HG03354 (cell line): ENCODE data around the gene CD9.

ENCODE experiments used
- ATAC-seq: cut with Tn5 transposase; IDR thresholded peaks from one replicate; pipeline ENCODE4 v1.9.1; 2021; ENCODE audit warnings: mild to moderate bottlenecking; ENCODE audit not compliant: unreplicated experiment, poor library complexity, severe bottlenecking

CD9 gene

DNA sequence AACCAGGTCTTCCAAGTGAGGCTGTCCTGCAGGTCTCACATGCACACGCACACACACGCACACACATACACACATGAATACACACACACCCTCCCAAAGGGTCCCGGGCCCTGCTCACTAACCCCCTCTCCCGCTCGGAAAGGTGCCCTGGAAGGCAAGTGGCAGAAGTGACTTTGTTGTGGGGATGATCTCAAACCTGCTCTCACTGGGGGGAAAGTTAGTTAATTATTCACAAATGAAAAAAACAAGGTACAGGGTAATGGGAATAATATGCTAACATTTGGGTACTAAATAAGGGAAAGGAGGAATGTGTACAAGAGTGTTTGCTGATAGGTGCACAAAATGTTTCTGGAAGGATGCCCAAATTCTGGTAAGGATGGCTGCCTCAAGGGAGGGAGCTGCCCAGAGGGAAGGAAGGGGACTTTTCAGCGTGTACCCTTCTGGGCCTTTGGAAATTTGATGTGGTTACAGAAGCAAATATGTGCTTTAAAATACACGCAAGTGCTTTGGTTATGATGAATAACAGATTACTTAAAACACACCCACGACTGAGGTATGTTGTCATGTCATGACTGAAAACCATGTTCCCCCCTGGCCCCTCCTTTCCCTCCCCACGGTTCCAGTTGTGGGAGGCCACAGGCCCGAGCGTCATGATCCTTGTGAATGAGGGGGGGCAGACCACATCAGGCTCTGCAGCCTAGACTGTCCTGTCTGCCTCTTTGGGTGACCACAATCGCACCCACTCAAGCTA is 66.9 kb downstream of the CD9 start:
- ATAC-seq = no peak

DNA sequence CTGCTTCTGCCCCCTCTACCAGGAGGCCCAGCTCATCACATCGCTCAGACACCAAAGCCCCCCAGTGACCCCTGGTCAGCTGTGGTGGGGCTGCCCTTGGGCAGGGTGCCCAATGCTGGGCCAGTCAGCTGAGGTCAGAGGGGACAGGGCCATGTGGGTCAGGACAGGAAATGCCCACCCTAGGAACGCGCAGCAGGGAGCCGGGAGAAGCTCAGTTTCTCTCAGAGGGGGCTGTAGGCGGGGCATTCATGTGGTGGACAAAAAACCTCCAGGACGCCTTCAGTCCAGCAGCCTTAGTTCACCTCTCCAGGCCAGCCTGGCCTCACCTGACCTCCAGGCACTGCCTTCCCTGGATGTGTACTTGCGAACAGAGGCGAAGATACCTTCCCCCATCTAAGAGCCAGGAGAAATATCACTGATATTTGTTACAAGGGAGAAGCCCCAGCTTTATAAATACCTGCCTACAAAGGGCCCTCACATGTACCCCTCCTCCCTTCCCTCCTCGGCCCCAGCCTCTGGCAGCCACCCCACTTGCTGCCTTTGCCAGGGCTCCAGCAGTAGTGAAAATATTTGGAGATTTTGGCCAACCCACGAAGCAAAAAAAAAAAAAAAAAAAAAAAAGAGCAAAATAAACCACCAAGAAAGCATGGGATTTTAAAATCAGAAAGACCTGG is 68.4 kb downstream of the CD9 start:
- no peak for ATAC-seq

DNA sequence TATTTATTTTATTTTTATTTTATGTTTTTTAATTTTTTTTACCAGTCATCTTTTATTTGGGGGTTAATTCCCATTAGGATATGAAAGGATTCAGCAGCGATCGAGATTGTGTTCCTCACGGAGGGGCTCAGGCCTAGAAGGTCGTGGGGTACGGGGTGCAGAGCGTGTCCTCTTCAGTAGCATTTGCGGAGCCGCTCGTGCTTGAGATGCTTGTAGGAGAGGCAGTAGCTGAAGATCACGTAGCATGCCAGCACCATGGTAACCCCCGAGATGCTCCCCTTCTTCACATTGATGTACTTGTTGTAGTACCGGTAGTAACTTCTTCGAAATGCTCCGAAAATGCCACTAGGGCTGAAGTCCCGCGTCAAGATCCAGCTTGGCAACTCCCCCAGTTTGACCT is 69.8 kb downstream of the CD9 start:
- ATAC-seq = no peak

DNA sequence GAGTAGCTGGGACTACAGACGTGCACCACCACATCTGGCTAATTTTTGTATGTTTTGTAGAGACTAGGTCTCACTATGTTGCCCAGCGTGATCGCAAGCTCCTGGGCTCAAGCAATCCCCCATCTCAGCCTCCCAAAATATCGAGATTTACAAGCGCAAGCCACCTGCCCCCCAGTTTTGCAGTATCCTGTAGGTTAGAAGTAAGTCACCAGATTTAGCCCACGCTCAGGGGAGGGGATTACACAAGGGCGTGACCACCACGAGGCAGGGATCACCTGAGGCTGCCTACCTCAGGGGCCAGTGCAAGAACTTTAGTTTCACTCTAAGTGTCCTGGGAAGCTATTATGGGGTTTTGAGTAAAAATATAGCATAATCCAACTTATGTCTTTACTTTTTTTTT is 71.1 kb downstream of the CD9 start:
- no peak for ATAC-seq

DNA sequence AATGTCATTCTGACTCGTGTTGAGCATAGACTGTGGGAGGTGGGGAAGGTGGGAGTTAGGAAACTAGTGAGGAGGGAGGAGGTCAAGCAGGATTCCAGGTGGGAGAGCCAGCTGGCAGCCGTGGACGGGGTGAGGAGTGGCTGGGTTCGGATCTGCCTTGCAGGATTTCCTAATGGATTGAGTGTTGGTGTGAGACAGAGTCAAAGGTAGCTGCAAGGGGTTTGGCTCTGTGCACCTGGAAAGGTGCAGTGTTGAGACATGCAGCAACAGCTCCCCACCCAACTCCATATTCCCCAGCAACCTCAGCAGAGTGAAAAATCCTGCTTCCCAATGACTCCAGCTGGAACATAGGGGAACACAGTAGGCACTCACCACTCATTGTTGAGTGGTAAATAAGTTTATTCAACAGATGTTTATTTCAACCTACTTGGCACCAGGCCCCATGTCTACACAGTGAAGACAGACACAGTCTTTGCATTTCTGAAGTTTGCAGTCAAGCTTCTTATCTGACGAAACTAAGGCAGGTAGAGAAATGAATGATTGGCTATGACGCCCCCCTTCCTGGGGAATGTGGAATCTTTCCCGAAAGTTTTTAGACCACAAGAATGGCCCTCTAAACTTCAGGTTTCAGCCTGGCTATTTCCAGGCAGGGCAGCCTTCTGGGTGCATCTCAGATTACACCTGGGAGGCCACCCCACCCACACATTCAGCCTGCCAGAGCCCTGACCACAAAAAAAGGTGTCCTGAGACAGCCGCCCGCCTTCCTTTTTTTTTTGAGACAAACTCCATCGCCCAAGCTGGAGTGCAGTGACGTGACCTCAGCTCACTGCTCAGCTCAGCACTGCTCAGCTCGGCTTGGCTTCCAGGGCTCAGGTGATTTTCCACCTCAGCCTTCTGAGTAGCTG is 72.4 kb downstream of the CD9 start:
- no peak for ATAC-seq

DNA sequence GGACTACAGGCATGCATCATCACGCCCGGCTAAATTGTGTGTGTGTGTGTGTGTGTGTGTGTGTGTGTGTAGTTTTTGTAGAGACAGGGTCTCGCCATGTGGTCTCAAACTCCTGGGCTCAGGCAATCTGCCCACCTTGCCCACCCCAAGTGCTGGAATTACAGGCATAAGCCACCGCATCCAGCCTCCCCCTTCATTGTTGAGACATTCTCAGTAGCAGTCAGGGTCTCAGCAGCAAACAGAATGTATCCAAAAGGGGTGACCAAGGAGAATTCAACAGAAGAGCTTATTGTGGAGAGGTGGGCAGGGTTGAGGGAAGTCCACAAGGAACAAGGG is 73.0 kb downstream of the CD9 start:
- no peak for ATAC-seq

DNA sequence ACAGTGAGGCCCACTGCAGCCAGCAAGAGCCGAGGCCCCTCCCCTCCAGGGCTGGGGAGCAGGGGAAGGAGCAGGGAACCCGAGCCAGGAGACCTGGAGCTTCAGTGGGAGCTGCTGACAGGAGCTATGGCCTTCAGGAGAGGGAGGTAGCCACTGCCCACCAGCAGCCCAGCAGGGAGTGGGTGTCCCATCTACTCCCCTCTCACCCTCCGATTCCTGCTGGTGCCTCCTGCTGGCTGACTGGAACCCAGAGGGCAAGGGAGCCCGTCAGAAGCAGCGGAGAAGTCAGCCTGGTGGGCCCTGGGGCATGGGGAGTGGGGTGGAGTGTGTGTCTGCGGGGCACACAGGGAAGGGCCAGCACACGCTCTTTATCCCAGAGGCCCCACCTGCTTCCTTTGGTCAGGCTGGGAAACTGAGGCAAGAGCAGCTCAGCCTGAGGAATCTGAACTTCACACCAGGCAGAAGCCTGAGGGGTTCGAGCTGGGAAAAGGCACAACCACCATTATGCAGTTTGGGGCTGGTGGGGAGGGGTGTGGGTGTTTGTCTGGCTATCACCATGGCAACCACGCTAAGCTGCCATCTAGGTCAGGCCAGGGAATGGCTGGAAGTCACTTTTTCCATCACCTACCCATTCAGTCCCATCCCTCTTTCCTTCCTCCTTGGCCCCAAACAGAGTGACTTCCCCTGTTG is 73.5 kb downstream of the CD9 start:
- no peak for ATAC-seq

DNA sequence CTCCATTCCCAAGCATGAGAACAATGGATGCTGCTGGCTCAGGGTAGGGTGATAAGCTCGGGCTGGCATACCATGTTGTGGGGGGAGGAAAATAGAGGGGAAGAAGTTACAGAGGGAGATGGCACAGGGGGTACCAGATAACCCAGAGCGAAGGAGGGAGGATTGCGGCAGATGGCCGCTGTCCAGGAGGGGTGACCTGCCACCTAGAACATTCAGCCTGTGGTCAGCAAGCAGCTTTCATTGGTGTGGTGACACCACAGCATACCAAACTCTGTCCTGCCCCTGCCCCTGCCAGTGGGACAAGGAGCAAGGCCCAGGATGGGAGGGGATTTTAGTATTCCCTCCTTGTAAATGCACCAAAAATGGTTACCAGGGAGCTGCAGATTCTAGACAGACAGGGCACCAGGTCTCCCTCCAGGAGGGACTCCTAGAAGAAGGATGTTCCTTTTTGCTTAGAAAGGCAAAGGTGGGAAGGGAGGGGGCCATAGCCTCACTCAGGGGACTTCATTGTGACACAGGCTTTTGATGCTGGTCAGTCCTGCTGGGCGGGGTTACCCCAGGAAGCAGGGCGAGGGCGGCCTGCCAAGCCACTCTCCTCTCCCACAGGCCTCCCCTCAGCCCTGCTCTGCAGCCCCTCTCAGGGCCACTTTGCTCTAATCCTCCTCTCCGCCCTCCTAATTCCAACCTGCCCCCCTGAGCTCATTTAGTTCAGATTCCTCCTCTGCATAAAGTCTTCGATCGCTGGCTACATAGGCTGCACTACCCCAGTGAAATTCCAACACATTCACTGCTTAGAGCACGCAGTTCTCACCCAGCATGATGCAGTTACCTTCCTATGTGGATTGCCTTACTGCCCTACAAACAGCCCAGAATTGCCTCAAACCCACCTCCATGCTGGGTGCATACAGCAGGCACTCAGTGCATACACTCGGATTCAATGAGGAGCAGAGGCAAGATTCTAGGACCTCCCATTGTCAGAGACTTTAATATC is 74.3 kb downstream of the CD9 start:
- no peak for ATAC-seq

DNA sequence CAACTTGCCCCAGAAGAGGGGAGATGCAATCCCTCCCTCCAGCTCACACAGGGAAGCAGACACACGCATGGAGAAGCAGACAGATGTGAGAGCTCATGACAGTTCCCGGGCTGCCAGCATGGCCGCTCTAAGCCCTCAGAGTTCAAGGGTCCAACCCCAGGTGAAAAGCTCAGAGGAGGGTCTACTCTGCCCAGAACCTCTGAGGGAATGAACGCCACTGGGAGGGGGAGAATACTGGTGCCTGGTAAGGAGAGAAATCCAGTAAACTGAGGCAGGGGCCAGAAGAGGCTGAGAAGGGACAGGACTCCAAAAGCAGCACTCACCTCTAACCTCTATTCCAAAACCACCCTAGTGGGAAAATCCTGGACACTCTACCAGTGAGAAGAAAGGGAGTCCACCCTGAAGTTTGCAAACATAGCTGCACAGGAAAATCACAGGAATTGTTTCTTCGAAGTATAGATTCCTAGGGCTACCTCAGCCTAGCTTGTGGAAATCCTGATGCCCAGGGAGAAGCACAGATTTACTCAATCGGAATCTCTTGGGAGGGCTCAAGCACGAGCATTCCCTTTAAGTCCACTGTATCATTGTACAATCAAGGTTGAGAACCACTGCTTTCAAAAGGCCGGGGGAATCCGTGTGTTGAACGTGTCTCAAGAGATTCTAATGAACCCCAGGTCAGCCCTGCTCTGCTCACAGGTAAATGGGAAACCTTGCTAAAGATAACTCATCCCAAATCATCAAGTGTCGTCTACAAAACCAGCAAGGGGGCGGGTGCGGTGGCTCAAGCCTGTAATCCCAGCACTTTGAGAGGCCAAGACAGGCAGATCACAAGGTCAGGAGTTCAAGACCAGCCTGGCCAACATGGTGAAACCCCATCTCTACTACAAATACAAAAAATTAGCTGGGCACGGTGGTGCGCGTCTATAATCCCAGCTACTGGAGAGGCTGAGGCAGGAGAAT is 76.0 kb downstream of the CD9 start:
- ATAC-seq = no peak

DNA sequence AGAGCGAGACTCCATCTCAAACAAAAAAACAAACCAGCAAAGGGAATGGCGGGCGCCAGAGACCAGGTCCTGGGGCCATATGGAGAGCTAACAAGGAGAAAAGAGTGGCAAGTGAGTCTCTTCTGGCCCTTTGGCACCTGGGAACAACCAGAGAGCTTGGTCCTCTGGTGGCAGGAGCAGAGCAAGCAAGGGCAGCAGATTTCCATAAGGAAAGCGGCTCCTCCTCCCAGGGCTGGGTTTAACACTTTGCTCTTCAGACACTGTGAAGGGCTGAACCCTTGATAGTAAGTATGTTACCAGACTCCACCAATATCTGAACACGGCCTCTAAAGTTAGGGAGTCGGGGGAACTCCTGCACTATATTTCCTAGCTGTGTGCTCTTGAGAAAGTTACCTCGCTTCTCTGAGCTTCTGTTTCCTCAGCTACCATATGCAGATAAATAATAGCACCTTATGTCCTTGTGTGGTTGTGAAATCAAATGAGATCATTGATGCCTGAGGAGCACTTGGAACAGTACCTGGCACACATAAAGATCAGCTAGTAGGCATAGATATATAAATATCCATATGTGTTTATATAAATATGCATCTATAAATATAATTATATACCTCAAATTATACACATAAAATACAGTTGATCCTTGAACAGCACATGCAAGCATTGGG is 76.9 kb downstream of the CD9 start:
- no peak for ATAC-seq

DNA sequence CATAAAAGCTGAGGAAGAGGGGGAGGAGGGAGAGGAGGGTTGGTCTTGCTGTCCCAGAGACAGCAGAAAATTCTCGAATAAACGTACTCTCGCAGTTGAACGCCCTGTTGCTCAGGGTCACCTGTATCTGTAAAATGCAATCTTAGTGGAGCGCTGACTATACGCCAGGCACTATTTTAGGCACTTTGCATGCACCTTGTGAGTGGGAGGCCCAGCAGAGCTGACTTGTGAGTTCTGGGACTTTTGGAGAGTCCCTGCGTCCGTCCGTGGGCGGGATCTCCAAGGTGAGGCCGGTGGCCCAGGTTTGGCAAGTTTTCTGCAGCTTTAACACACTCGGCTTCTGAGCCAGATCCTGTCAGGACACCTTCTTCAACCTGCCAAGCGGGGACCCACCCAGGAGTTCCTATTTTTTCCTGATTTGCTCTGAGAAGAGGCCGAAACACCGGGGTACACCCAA is 77.8 kb downstream of the CD9 start:
- peak; percentile 12 for ATAC-seq

DNA sequence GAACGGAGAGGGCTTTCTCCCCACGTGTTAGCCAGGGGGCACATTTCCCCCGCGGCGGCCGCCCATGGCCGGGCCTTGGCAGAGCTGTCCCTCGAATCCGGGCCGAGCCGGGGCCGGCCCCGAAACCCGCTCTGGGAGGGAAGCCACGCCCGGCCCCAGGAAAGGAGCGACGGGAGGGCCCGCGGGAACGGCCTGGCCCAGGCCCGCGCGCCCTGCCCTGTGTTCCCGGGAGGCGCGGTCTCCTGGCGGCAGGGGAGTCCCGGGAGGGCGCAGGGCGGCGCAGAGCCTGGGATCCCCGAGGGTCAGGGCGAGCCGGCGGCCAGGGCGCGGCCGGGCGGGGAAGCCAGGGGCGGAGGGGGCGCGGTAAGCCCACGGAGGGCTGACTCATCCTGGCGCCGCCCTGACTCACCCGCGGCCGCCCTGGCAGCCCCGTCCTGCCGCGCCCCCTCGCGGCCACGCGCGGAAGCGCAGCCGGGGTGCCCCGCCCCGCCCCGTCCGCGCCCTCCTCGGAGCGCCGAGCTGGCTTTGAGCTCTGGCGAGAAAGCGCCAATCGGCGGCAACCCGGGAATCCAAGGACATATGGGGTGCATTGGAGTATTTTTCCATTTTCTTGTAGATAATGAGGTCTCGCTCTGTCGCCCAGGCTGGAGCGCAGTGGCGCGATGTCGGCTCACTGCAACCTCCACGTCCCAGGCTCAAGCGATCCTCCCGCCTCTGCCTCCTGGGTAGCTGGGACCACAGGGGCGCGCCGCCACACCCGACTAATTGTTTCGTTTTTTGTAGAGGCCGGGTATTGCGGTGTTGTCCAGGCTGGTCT is 78.4 kb downstream of the CD9 start:
- ATAC-seq = peak; percentile 88

DNA sequence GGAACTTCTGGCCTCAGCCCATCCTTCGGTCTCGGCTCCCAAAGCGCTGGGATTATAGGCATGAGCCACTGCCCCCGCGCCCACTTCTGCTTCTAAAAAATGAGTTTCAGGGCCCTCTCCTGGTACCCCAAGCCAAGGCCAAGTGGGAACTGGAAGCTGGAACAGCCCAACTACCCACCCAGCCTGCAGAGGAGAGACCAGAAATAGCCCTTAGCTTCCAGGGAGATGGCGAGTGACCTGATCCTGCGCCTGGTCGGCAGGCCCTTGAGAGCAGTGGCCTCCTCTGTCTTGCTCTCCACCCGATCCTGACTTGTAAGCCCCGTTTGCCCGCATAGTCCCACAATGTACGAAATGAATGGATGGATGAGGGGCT is 79.0 kb downstream of the CD9 start:
- no peak for ATAC-seq

DNA sequence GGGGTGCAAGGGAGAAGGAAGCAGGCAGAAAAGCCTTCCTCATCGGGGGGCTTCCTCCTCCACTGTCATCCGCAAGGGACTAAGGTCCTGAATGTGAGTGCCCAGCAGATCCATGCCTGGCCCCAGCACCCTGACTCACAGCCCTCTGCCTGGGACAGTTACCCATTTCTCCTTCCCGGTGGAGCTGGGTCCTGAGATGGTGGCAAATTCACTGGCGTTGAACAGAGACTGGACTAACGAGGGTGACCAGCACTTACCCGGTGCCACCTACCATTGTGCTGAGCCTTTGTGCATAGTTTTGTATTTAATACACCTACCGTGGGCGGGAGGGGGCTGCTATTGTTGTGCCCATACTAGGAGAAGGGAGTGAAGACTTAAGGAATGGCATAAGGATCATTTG is 79.4 kb downstream of the CD9 start:
- ATAC-seq = no peak

DNA sequence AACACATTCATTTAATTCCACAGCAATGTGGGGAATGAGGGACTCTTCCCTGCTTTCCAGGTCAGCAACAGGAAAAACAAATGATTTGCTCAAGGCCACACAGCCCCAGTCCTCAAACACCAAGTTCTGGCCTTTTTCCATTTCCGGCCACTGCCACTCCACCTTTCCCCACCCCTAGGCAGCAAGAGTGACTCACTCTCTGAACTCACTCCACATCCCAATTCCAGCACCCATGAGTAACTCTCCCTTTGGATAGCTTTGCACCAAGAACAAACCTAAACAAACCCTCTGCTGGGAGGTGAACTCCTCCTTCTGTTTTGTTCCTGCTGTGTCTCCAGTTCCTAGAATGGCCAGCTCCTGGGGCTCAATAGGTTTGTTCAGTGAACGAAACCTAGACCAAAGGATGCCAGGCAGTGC is 79.9 kb downstream of the CD9 start:
- ATAC-seq = no peak

DNA sequence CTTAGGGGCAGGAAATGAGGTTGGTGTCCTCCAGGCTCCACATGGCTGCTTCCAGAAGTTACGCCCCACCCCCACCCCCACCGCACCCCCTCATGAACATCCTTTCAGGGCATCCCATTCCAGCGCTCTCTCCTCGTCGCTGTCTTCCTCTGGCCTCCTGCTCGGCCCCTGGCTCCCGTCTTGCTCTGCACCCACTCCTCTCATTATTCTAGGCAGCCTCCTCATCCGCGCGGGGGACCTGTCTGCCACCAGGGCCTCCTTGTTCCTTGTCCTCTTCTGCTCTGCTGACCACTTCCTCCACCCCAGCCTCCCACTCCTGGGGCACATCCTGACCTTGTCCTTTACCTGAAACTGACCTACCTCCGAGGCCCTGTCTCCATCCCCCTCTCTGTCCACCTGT is 80.5 kb downstream of the CD9 start:
- no peak for ATAC-seq
